HG03135 (cell line): ENCODE results near the gene ABR.
"Not testable (repeated sequence)": the region's sequence is repeated elsewhere in the genome, so short reads cannot be mapped to it uniquely, and the experiment has no call there.

Source experiments
- ATAC-seq: cut with Tn5 transposase; IDR thresholded peaks from one replicate; pipeline ENCODE4 v1.9.1; 2021; ENCODE audit warnings: mild to moderate bottlenecking, moderate library complexity; ENCODE audit not compliant: unreplicated experiment

The ABR gene

GRCh38 chr17:1073963-1074625 lies 105.7 kb downstream of the ABR start:
- not testable (repeated sequence) for ATAC-seq

- no peak for ATAC-seq
These were observed 106.4 kb downstream of the ABR start for GRCh38 chr17:1073241-1073962.

GRCh38 chr17:1072551-1072961 lies 107.2 kb downstream of the ABR start:
- ATAC-seq, result no peak

GRCh38 chr17:1071103-1071825 lies 108.5 kb downstream of the ABR start:
- ATAC-seq, result no peak

- ATAC-seq, result no peak
These were observed 109.4 kb downstream of the ABR start for GRCh38 chr17:1070411-1070810.

GRCh38 chr17:1069847-1070246 lies 109.9 kb downstream of the ABR start:
- ATAC-seq, result no peak

GRCh38 chr17:1068356-1068755 lies 111.4 kb downstream of the ABR start:
- ATAC-seq, result no peak

GRCh38 chr17:1067282-1067956 lies 112.4 kb downstream of the ABR start:
- ATAC-seq, result no peak

GRCh38 chr17:1065416-1065815 lies 114.4 kb downstream of the ABR start:
- ATAC-seq, result not testable (repeated sequence)

GRCh38 chr17:1060991-1061390 lies 118.8 kb downstream of the ABR start:
- no peak for ATAC-seq

GRCh38 chr17:1059131-1059795 lies 120.5 kb downstream of the ABR start:
- ATAC-seq, result no peak

- ATAC-seq, result no peak
These were observed 121.2 kb downstream of the ABR start for GRCh38 chr17:1058423-1059130.

- ATAC-seq, result no peak
These were observed 123.0 kb downstream of the ABR start for GRCh38 chr17:1056761-1057160.

GRCh38 chr17:1055751-1056645 lies 123.8 kb downstream of the ABR start:
- ATAC-seq, result no peak

GRCh38 chr17:1055231-1055630 lies 124.5 kb downstream of the ABR start:
- ATAC-seq, result no peak

- no peak for ATAC-seq
These were observed 125.1 kb downstream of the ABR start for GRCh38 chr17:1054656-1055055.

- no peak for ATAC-seq
These were observed 126.0 kb downstream of the ABR start for GRCh38 chr17:1053661-1054360.
